ENCODE results near the gene PSMD12. TPM values are rescaled to one million over a fixed set of nuclear protein-coding genes. Genes with fewer than 3 reads are reported as not detected.

Gene PSMD12
- total and polyA plus RNA-seq, 9 of the 15 experiments (the other 6 are each of a cell fraction or from before 2014, with no cell fraction given) = 36.6 to 150 (median 65.5) TPM

GRCh38 chr17:67378454-67379250, 12.3 kb upstream of the PSMD12 start (continued):
- TF ChIP-seq, protein P1, sequence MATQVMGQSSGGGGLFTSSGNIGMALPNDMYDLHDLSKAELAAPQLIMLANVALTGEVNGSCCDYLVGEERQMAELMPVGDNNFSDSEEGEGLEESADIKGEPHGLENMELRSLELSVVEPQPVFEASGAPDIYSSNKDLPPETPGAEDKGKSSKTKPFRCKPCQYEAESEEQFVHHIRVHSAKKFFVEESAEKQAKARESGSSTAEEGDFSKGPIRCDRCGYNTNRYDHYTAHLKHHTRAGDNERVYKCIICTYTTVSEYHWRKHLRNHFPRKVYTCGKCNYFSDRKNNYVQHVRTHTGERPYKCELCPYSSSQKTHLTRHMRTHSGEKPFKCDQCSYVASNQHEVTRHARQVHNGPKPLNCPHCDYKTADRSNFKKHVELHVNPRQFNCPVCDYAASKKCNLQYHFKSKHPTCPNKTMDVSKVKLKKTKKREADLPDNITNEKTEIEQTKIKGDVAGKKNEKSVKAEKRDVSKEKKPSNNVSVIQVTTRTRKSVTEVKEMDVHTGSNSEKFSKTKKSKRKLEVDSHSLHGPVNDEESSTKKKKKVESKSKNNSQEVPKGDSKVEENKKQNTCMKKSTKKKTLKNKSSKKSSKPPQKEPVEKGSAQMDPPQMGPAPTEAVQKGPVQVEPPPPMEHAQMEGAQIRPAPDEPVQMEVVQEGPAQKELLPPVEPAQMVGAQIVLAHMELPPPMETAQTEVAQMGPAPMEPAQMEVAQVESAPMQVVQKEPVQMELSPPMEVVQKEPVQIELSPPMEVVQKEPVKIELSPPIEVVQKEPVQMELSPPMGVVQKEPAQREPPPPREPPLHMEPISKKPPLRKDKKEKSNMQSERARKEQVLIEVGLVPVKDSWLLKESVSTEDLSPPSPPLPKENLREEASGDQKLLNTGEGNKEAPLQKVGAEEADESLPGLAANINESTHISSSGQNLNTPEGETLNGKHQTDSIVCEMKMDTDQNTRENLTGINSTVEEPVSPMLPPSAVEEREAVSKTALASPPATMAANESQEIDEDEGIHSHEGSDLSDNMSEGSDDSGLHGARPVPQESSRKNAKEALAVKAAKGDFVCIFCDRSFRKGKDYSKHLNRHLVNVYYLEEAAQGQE (IDR thresholded peaks at IDR 0.05; ENCODE audit: borderline replicate concordance) = peak; percentile 39; the same call in 1 of the 2 replicates
- TF ChIP-seq, protein P1 (CRISPR knock-in tag; IDR thresholded peaks at IDR 0.05; ENCODE audit: low read depth) = no peak
- TF ChIP-seq FUS (optimal IDR thresholded peaks at IDR 0.05; ENCODE audit: low read depth, low read length) = no peak
- TF ChIP-seq FOXM1 (IDR thresholded peaks at IDR 0.05; ENCODE audit: low read depth) = no peak
- 0 out of 2 replicates have a peak, but pooled peaks have one; percentile 71 for TF ChIP-seq FOXM1 (CRISPR knock-in tag; IDR thresholded peaks at IDR 0.05; ENCODE audit: low read depth)
- TF ChIP-seq HIVEP1 (CRISPR knock-in tag; IDR thresholded peaks at IDR 0.05) = no peak
- no peak for TF ChIP-seq PURB (CRISPR knock-in tag; IDR thresholded peaks at IDR 0.05; ENCODE audit: low read depth)
- TF ChIP-seq SRSF1 (IDR thresholded peaks at IDR 0.05; ENCODE audit: low read depth, low read length) = no peak
- TF ChIP-seq LEF1 (IDR thresholded peaks at IDR 0.05) = no peak
- peak; percentile 60; the same call in 1 of the 2 replicates for TF ChIP-seq BCOR (IDR thresholded peaks at IDR 0.05)
- TF ChIP-seq ZKSCAN1 (IDR thresholded peaks at IDR 0.05; ENCODE audit: low read depth, low read length) = no peak
- peak; percentile 36 to 75 for TF ChIP-seq RAD21 (CRISPR knock-in tag; conservative IDR thresholded peaks at IDR 0.05 in 1 of 2, IDR thresholded peaks at IDR 0.05 in 1 of 2)
- TF ChIP-seq THAP12 (CRISPR knock-in tag; IDR thresholded peaks at IDR 0.05) = no peak
- no peak for TF ChIP-seq KAT7 (CRISPR knock-in tag; IDR thresholded peaks at IDR 0.05; ENCODE audit: borderline replicate concordance)
- TF ChIP-seq YY1 (IDR thresholded peaks at IDR 0.05; ENCODE audit: borderline replicate concordance in 1 of 3, control insufficient read depth in 1 of 3, extremely low read depth in 1 of 3, insufficient read depth in 3 of 3, insufficient read length in 1 of 3, insufficient replicate concordance in 2 of 3, low read depth in 1 of 3, low read length in 2 of 3) = peak in 1 of 3 experiments; percentile 46
- peak; percentile 65 for TF ChIP-seq RBFOX2 (IDR thresholded peaks at IDR 0.05; ENCODE audit: low read depth, low read length)

All from K562 (cell line).